GM19035 (cell line): Measurements from ENCODE around the gene CARD8.
"Not testable (repeated sequence)": the region's sequence is repeated elsewhere in the genome, so short reads cannot be mapped to it uniquely, and the experiment has no call there.

Experiments
- ATAC-seq: cut with Tn5 transposase; IDR thresholded peaks from one replicate; pipeline ENCODE4 v1.9.1; 2021; ENCODE audit not compliant: unreplicated experiment

The CARD8 gene

GRCh38 chr19:48255376-48256303, at the start of gene CARD8:
TSS of gene CARD8 (minus strand) at chr19:48255912. CDS start at chr19:48241020, 14,892 bp downstream.
- ATAC-seq: peak; percentile 62

DNA sequence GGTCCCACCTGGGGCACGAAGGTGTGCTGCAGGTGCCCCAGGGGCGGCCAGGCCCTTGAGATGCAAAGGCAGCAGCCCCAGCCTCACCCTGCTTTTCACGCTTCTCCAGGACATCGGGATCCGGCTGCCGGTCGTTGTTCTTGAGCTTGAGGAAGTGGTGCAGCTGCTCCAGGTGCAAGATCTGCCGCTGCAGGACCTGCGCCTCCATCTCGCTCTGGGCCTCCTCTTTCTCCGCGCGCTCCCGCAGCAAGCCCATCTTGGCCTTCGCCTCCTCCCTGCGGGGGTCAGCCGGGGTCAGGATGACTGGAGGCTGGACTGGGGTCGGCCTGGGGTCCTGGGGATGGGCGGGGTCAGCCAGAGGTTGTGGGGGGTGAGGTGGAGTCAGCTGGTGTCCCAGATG, 48.2 kb upstream of the CARD8 start:
- no peak for ATAC-seq

DNA sequence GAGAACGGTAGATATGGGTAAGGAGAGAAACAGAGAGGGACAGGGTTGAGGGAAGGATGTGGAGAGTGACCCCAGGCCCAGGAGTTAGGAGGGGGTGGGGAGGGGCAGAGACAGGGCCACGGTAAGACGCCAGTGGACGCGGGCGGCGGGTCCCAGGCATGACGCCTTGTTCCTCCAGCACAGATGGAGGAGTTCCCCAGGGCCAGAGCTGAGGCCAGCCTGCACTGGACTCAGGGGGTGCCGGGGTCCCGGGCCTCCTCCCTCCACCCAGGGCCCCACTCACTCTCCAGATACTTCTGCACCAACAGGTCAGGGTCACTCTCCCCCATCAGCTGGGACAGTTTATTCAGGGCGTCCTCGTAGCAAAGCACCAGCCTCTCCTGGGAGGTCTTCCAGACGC, 47.7 kb upstream of the CARD8 start:
- no peak for ATAC-seq

DNA sequence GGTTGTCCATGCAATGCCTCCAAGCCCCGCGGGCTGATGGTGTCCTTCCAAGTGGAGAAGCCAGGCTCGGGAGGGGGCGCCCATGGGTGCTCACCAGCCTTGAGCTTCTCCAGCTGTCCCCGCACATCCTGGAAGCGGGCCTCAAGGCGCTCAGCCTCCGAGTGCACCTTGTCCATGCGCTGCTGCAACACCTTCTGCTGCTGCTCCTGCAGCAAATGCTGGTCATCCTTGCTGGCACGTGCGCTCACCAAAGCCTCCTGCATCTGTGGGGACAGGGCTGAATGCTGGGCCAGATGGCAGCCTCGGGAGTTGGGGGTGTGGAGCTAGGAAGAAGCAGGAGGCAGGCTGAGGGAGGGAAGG, 46.9 kb upstream of the CARD8 start:
- ATAC-seq: no peak

DNA sequence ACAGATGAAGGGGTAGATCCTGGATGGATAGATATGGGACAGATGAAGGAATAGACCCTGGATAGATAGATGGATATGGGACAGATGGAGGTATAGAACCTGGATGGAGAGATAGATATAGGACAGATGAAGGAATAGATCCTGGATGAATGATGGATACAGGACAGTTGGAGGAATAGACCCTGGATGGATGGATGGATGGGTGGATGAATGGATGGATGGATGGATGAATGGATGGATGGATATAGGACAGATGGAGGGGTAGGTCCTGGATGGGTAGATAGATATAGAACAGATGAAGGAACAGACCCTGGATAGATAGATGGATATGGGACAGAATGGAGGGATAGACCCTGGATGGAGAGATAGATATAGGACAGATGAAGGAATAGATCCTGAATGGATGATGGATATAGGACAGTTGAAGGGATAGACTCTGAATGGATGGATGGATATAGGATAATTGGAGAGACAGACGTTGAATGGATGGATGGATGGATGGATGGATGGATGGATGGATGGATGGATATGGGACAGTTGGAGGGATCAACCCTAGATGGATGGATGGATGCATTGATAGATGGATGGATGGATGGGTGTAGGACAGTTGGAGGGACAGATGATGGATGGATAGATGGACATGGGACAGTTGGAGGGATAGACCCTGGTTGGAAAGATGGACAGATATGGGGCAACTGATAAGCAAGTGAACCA, 46.3 kb upstream of the CARD8 start:
- ATAC-seq: no peak

DNA sequence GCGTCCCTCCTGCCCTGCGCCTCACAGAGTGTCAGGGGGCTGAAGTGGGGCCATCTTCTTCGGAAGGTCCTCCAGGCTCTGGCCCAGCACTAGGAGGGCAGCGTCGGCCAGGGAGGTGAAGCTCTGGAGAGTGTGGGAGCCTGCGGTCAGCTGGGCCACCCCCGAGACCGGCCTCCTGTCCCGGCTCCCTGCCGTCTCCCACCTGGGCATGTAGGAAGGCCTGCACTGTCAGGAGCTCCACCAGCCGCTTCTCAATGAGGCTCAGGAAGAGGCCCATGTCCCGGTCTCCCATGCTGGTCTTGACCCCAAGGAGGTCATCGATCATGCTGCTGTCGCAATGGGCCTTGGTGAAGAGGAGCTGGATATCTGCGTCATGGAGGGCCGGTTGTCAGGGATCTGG, 42.3 kb upstream of the CARD8 start:
- ATAC-seq: no peak

- no peak for ATAC-seq
Measured at GRCh38 chr19:48296963-48297734, 41.4 kb upstream of the CARD8 start.

GRCh38 chr19:48295458-48295857, 39.7 kb upstream of the CARD8 start:
- no peak for ATAC-seq

GRCh38 chr19:48292798-48293197, 37.1 kb upstream of the CARD8 start:
- no peak for ATAC-seq

DNA sequence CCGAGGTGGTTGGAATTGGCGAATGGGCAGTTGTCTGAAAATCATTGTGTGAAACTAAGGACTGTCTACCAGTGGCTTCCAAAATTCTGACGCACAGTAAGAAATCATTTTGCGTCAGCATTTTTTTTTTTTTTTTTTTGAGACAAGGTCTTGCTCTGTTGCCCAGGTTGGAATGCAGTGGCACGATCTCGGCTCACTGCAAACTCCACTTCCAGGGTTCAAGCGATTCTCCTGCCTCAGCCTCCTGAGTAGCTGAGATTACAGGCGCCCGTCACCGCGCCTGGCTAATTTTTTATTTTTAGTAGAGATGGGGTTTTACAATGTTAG, 35.7 kb upstream of the CARD8 start:
- ATAC-seq: not testable (repeated sequence)

DNA sequence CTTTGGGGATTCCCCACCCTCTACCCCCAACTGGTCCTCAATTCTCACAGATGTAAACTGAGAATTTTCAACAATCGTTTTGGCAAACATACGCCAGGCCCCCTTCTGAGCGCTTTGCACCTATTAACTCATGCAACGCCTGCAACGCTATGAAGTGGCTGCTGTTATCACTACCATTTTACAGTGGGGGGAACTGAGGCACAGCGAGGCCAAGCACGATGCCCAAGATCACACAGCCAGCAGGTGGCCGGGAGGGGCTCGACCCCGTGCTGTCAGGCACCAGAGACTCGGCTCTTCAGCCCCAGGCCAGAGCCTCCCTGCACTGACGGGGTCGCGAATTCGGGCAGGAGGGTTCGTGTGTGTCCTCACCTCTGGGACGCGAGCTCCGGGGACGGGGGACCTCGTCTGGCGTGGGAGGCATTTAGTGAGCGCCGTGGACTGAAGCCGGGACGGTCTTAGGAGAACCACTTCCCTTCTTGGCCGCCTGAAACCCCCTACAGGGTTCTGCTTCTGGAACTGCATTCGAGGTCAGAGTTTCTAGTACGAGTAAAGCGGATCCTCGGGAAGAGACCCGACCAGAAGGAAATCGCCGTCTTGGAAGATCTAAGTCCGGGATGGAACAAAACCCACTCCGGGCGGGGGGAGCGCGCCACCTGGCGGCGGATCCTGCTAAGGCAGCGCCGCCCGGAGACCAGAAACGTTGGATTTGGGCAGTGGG, 35.2 kb upstream of the CARD8 start:
- ATAC-seq: no peak

- no peak for ATAC-seq
Measured at GRCh38 chr19:48290401-48290770, 34.7 kb upstream of the CARD8 start.

- no peak for ATAC-seq
Measured at GRCh38 chr19:48287748-48288147, 32.0 kb upstream of the CARD8 start.

GRCh38 chr19:48284896-48285295, 29.2 kb upstream of the CARD8 start:
- ATAC-seq: no peak

DNA sequence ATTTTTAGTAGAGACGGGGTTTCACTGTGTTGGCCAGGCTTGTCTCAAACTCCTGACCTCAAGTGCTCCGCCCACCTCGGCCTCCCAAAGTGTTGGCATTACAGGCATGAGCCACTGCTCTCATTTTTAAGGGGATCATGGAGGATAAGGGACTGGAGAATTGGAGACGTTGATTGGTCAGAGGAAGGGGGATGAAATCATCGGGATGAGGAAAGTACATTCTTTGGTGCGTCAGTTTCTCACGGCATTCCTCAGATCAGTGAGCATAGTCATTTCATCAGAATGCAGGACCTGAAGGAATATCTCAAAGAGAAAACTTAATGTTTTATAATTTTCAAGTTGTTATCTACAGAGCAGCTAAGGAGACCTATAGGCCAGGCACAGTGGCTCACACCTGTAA, 28.2 kb upstream of the CARD8 start:
- no peak for ATAC-seq

- no peak for ATAC-seq
Measured at GRCh38 chr19:48279747-48280146, 24.0 kb upstream of the CARD8 start.

DNA sequence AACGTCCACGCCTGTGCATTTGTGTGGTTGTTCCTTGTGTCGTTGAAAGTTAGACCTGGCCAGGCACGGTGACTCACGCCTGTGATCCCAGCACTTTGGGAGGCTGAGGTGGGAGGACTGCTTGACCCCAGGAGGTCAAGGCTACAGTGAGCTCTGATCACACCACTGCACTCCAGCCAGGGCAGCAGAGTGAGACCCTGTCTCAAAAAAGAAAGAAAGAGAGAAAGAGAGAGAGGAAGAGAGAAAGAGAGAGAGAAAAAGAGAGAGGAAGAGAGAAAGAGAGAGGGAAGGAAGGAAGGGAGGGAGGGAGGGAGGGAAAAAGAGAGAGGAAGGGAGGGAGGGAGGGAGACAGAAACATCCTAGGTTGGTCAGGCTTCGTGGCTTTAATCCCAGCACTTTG, 19.2 kb upstream of the CARD8 start:
- ATAC-seq: no peak

GRCh38 chr19:48274173-48274572, 18.5 kb upstream of the CARD8 start:
- no peak for ATAC-seq

- no peak for ATAC-seq
Measured at GRCh38 chr19:48271531-48272151, 15.9 kb upstream of the CARD8 start.

- ATAC-seq: not testable (repeated sequence)
Measured at GRCh38 chr19:48269617-48270026, 13.9 kb upstream of the CARD8 start.

DNA sequence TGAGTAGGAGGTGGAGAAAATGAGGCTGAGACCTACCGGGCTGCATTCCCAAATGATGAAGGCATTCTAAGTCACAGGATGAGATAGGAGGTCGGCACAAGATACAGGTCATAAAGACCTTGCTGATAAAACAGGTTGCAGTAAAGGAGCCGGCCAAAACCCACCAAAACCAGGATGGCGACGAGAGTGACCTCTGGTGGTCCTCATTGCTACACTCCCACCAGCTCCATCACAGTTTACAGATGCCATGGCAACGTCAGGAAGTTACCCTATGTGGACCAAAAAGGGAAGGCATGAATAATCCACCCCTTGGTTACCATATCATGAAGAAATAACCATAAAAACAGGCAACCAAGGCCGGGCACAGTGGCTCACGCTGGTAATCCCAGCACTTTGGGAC, 9.6 kb upstream of the CARD8 start:
- not testable (repeated sequence) for ATAC-seq
